Parathyroid adenoma (tissue), 2 donors: ENCODE results near the gene PMM2.
"Not testable (repeated sequence)": the region's sequence is repeated elsewhere in the genome, so short reads cannot be mapped to it uniquely, and the experiment has no call there.

ENCODE experiments used
- H2AFZ ChIP-seq: fragments of 300-600 bp; sonication (generic); one replicate; pipeline ENCODE4 v1.7.0; 2017; ENCODE audit warnings: antibody characterized with exemption, mild to moderate bottlenecking
- H3K27ac ChIP-seq: fragments of 300-600 bp; sonication (generic); one replicate; pipeline ENCODE4 v1.7.0; 2017
- H3K27me3 ChIP-seq: fragments of 300-600 bp; sonication (generic); one replicate; pipeline ENCODE4 v1.7.0; 2017; ENCODE audit warnings: low read length; ENCODE audit not compliant: control insufficient read depth, insufficient read depth
- H3K36me3 ChIP-seq: fragments of 300-600 bp; sonication (generic); one replicate; pipeline ENCODE4 v1.7.0; 2017; ENCODE audit warnings: low read length; ENCODE audit not compliant: control insufficient read depth, insufficient read depth
- H3K4me1 ChIP-seq: fragments of 300-600 bp; sonication (generic); one replicate; pipeline ENCODE4 v1.7.0; 2017; ENCODE audit warnings: control low read depth
- H3K4me2 ChIP-seq: fragments of 300-600 bp; sonication (generic); one replicate; pipeline ENCODE4 v1.7.0; 2017; ENCODE audit warnings: low read length
- H3K4me3 ChIP-seq: fragments of 300-600 bp; sonication (generic); one replicate; pipeline ENCODE4 v1.7.0; 2017; ENCODE audit warnings: low read depth, low read length
- H3K79me2 ChIP-seq: fragments of 300-600 bp; sonication (generic); one replicate; pipeline ENCODE4 v1.7.0; 2017; ENCODE audit warnings: control low read depth
- H3K9ac ChIP-seq: fragments of 300-600 bp; sonication (generic); one replicate; pipeline ENCODE4 v1.7.0; 2017; ENCODE audit warnings: mild to moderate bottlenecking
- H3K9me3 ChIP-seq: fragments of 300-600 bp; sonication (generic); one replicate; pipeline ENCODE4 v1.7.0; 2017; ENCODE audit warnings: low read length; ENCODE audit not compliant: control insufficient read depth
- CTCF ChIP-seq: fragments of 300-600 bp; sonication (generic); IDR thresholded peaks from one replicate; pipeline ENCODE4 v1.7.0; 2017; ENCODE audit warnings: antibody characterized with exemption, mild to moderate bottlenecking
- donor health status: primary hyperparathyroidism.

Gene PMM2

GRCh38 chr16:8777217-8777616 lies 20.4 kb upstream of the PMM2 start:
- Histone ChIP-seq H3K9me3 (no peaks in the 10 kb centered on the region), H3K27ac (no peak overlapping the region), H3K79me2 (no peaks in the 10 kb centered on the region), H3K36me3 (no peaks in the 10 kb centered on the region), H3K9ac (no peak overlapping the region), H3K27me3 (no peaks in the 10 kb centered on the region), H3K4me1 (no peaks in the 10 kb centered on the region), H3K4me3 (no peak overlapping the region), H3K4me2 (no peak overlapping the region), H2AFZ (no peak overlapping the region)
- no peak for TF ChIP-seq CTCF

DNA sequence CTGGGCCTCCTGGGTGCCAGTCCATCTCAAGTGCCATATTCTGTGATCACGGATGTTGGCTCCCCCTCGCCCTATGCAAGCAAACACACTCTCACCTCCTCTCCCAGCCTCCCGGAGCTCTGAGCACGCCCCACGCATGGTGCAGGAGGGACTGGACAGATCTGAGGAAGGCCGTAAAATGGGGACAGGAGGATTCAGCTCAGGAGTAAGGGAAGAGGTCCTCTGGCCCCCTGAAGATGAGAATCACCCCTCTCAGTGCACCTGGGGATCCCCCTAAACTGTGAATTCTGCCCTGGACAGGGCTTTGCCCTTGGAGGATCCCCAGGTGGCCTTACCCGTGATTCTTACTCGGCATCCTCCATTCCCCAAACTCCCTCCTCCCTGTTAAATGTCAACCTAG lies 15.8 kb upstream of the PMM2 start:
- Histone ChIP-seq H3K9me3 (no peaks in the 10 kb centered on the region), H3K27ac (no peak overlapping the region), H3K4me3 (no peak overlapping the region), H2AFZ (no peak overlapping the region), H3K79me2 (no peaks in the 10 kb centered on the region), H3K4me2 (no peak overlapping the region), H3K27me3 (no peaks in the 10 kb centered on the region), H3K36me3 (no peaks in the 10 kb centered on the region), H3K9ac (no peak overlapping the region), H3K4me1 (no peaks in the 10 kb centered on the region)
- TF ChIP-seq CTCF: no peak

DNA sequence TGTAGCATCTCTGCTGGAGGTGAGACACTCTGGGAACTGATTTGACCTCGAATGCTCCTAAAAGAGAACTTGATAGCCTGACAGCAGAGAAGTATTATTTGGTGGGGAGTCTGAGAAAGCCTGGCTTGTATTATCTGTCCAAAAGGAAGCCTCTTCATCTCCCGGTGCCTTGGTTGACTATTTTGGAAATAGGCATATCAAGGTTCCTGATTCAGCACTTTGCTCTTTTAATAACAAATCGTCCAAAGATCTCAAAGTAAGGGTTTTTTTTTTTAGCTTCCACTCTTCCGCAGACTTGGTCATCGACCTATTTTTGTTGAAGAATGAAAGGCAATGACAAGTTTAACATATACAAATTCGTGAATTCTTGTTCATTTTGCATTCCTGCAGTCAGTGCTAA lies 15.0 kb upstream of the PMM2 start:
- no peak for TF ChIP-seq CTCF

DNA sequence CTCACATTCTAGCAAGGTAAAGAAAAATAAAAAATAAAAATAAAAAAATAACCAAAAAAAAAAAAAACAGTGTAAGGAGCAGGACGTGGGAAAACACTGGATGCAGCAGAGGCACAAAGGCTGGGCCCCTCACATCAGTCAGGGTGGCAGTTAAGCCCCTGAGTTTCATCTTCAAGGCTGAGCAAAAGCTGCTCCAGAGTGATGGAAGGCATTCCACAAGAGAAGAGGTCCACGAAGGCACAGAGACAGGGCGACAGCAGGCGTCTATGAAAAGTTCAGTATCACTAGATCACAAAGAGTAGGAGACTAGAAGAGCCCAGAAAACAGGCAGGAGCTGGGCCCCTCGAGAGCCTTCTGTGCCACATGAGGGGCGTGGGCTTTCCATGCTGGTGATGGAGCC lies 12.2 kb upstream of the PMM2 start:
- Histone ChIP-seq H3K9ac (no peak overlapping the region), H3K36me3 (no peaks in the 10 kb centered on the region), H3K4me2 (no peak overlapping the region), H3K27ac (no peak overlapping the region), H3K9me3 (no peaks in the 10 kb centered on the region), H3K4me1 (no peaks in the 10 kb centered on the region), H3K4me3 (no peak overlapping the region), H3K27me3 (no peaks in the 10 kb centered on the region), H3K79me2 (no peaks in the 10 kb centered on the region), H2AFZ (no peak overlapping the region)
- no peak for TF ChIP-seq CTCF

More for the DNA sequence above, 15.0 kb upstream of the PMM2 start:
- H3K9me3 ChIP-seq: no peaks in the 10 kb centered on the region
- H3K27ac ChIP-seq: no peak overlapping the region
- no peaks in the 10 kb centered on the region for H3K4me1 ChIP-seq
- H3K4me2 ChIP-seq: no peak overlapping the region
- H3K79me2 ChIP-seq: no peaks in the 10 kb centered on the region
- H3K4me3 ChIP-seq: no peak overlapping the region
- H3K9ac ChIP-seq: no peak overlapping the region
- no peaks in the 10 kb centered on the region for H3K27me3 ChIP-seq
- H2AFZ ChIP-seq: peak overlapping the region; percentile 10
- no peaks in the 10 kb centered on the region for H3K36me3 ChIP-seq

- H3K4me1 ChIP-seq, H3K4me3 ChIP-seq, H3K9ac ChIP-seq, H2AFZ ChIP-seq, H3K4me2 ChIP-seq, H3K9me3 ChIP-seq, H3K27ac ChIP-seq, H3K79me2 ChIP-seq, H3K27me3 ChIP-seq, H3K36me3 ChIP-seq: not testable (repeated sequence)
Measured at GRCh38 chr16:8786316-8786715, 11.3 kb upstream of the PMM2 start.
